HG03025 (cell line): ENCODE results near the gene PAX3.

Experiments used
- ATAC-seq: cut with Tn5 transposase; IDR thresholded peaks from one replicate; pipeline ENCODE4 v1.9.1; 2021; ENCODE audit warnings: mild to moderate bottlenecking, moderate library complexity; ENCODE audit not compliant: unreplicated experiment, low FRiP score

The PAX3 gene

DNA sequence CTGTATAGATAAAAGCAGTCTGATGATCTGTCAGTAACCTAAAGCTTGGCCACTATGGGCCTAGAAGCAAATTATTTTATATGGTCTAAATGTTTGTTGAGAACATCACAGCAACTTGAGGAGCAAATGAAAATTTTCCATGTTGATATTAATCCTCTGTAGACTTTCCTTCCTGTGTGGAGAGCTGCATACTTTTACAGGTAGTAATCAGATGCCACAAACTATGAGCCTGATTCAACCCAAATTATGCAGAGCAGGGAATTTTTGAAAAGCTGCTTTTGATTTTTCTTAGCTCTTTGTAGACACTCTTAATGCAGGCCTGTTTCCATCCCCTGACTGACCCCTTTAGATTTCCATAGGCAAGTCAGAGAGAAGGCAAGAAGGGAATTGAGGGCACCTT is 17.3 kb downstream of the PAX3 start:
- no peak for ATAC-seq

DNA sequence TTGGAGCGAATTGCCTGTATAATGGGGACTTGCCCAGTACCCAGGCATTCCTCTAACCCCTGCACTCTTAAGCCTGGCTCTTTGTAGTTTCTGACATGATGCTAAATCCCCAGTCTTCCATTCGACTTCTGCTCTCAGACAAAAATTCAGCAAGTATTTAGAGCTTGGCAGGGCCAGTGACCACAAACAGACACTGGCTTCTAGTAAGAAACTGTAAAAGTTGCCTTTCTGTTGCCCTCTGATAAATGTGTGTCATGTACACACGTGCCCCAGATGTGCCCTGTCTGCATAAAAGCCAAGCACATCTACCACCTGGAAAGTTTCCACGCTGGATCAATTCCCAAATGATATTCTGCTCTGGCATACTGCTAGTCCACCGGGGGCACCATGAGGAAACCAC is 18.0 kb downstream of the PAX3 start:
- no peak for ATAC-seq

DNA sequence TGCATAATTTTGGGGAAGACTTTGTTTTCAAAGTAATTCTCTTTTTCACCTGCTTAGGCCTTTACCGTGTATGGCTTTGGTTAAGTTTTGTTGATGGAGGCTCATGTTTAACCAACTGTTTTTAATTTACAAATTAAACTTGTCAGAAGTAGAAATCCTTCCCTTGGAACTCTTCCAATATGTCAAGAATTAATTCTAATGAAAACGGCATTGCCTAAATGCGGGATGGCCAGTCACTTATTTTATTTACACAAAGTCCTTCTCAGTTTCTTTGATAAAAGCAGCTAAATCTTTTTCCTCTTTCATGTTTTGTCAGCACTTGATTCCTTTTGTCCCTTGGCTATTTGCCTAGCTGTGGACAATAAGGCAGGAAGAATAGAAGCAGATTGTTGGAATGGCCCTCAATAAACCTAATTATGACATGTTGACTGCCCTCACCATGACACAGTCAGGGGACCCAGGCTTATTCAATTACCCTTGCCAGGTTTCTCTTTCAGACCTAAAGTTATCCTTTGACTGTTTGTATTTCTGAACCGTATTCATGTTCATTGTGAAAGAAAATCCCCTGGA is 26.3 kb downstream of the PAX3 start:
- no peak for ATAC-seq

DNA sequence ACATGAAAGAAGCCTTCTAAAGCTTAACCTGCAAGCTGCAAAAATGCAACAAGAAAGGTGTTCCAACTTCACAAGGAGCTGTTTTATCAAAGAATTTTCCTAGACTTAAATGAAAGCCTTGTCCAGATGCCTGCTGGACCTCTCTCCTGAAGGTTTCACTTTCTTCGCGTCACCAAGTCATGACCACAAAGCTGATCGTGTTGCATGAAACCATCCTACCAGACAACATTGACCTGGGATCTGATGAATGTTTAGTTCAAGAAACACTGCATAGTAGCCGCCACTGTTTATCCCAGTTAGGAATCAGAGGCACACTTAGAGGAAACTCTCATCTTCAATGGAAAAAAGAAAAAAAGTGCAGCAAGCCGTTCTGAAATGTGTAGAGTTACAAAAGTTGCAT is 26.9 kb downstream of the PAX3 start:
- no peak for ATAC-seq

DNA sequence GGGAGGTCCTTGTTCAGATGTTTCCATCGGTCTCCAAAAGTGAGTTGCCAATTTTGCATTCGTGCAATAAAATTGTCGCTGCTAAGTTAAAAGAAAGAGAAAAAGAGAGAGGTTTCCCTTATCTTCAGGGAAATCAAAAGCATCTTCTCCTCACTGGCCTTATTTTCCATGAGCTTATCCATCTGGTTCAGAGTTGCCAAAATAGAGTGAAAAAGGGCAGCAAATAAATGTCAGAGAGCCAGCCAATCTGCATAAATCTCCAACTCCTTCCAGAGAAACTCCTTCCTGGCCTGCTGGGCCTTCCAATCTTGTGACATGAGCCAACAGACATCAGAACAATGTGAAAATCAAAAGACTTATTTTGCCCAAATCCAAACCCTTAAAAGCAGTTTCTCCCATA is 28.4 kb downstream of the PAX3 start:
- no peak for ATAC-seq

DNA sequence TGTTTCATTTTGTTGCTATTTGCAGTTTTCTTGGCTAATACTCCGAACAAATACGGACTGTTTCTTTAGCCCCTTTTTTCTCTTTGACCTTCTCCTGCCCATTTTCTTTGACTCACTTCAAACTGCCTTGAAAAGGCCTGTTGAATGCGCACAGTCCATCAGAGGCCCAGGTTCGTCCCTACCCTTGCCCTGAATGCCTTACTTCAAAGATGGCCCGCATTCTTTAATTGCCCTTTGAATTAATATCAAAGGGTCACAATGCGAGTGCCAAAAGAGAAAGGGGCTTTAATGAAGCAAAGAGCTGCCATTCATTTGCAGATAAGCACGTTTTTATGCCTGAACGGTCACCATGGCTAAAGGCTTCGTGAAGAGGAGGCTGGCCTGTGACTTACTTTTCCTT is 29.7 kb downstream of the PAX3 start:
- no peak for ATAC-seq

DNA sequence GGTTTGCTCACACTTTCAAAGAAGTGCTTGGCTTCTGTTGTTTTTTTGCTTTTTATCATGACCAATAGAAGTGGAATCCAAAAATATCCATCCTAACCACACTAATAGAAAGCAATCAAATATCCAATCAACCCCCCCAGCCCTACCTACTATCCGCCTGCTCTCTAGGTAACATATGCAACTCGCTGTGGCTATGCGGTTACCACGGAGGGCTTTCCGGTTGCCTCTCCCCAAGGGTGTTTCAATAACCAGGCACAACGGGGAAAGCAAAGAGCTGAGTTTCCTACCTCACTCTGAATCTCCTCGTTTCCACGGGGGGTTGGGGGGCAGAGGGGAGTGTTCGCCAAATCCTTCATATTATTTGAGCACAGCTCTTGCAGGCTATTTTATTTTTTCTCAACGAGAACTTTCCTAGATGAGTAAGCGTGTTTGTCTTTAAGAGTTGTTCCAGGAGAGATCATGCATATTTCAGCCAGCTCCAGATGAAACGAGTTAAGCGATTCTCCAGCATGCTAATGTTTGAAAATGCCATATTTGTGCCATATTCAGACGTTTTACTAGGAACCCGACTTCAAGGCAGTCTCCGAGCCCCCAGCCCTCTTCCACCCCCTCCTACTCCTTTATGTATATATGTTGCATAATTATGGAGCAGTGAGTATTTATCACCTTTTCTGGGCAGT is 30.3 kb downstream of the PAX3 start:
- ATAC-seq = no peak

DNA sequence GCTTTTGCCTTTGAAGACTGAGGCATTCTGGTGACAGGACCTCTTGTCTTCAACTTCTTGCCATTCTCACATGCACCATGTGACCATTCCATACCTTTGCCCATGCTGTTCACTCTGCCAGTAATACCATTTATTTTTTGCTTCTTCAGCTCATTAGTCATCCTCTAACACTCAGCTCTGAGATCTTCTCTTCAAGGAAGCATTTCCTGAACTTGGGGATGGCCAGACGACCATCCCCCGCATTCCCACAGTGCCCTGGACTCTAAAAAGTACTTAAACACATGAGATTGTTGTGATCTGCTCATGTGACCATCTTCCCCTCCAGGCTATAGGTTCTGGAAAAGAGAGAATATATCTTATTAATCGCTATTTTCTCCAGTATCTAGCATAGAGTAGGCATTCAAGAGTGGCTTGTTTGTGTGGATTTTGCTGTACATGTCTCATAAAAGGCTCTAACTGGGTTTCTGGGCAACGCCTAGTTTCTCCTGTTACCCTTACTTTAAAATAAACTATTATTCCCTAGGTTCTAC is 33.9 kb downstream of the PAX3 start:
- no peak for ATAC-seq

DNA sequence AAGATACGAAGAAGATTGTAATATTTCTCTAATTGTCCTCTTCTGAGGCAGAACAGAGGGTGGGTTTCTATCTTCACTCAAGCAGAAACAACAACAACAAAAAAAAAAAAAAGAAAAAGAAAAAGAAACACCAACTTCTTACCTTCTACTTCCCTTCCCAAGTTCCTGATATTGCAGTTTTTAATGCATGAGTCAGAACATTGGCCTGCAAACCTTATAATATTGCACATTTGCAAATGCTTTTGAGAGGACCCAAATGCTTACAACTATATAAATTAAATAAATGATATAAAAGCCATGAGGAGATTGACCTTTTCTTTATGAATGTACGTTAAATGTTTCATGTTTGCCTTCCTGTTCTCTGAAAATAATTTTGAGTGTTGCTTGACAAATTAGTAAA is 37.3 kb downstream of the PAX3 start:
- ATAC-seq = no peak

DNA sequence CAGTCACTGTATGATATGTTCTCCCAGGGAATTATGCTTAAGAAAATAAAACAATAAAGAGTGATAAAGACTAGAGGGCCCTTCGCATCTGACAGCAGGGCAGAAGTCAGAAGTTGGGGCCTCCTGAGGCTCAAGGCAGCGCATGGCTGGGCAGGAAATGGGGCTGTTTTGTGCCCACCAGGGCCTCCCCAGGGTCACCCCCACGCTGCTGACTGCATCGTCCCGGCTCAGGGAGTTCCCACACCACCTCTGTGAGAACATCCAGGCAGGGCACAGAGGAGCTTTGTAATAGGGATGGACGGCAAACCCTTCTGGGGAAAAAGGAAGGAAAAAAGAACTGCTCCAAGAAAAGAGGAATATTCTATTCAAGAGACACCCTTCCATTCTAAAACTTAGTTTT is 41.2 kb downstream of the PAX3 start:
- ATAC-seq = no peak

DNA sequence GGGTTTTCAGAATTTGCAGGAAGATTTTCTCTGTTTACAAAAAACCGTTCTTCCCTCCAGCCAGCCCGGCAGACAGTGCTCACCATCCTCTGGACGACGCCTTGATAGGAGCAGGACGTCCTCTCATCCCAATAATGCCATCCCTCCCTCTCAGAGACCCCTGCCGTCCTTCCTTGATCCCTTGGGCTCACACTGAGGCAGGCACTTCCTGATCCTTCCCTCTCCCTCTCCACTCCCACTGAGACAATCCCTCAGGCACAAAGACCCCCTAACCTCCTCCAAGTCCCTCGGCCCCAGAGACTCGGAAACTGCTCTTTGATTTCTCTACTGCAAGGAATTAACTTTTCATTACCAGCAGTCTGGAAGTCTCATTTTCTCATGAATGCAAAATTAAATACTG is 42.5 kb downstream of the PAX3 start:
- ATAC-seq = no peak

DNA sequence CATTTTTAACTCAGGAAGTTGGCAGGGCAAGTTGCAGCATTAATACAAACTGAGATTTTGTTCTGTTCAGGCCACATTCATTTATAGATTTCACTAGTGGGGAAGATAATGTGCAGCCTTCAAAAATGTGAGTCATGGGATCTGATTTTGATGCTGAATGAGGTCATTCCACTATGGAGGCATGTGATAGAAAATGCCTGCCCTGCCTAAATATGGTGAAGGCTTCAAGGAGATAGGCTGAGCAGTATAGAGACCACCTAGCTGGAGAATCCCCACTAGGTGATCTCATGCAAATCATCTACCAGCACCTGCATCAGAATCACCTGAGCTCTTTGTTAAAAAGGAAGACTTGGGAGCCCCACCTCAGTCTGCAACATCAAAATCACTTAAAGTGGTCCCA is 43.7 kb downstream of the PAX3 start:
- ATAC-seq = no peak

DNA sequence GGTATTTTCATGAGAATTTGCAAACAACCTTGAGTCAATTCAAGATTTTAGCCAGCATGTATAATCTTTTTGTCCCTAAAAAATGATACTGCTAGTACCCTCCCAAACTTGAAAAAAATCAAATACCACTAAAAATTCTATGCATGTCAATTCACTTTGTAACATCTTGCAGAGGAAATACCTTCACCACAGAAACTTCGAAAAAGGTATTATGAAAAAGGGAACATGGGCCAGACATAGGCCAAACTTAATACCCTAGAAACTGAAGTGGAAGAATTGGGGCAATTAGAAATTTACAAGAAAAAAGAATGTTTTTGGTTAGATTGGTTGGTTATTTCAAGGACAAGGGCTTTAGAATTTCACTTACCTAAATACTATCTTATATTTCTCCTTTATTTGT is 48.5 kb downstream of the PAX3 start:
- ATAC-seq = no peak

DNA sequence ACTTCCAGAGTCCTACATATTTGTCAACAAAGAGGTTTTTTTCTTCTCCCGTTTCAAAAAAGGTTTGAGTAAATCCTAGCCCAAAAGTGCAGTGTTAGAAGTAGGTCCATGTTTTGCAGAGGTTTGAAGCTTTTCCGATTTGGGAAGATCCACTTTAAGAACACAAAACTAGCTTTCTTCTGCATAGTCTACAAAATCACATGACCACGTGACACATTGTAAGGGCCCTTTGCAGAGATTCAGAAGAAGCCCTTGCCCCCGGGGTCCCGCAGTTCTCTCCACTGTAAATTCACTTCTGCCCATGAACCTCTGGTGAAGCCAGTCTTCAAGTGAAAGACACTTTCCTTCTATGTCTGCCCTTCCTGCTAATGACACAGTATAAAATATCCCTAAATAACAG is 49.4 kb downstream of the PAX3 start:
- ATAC-seq = no peak

DNA sequence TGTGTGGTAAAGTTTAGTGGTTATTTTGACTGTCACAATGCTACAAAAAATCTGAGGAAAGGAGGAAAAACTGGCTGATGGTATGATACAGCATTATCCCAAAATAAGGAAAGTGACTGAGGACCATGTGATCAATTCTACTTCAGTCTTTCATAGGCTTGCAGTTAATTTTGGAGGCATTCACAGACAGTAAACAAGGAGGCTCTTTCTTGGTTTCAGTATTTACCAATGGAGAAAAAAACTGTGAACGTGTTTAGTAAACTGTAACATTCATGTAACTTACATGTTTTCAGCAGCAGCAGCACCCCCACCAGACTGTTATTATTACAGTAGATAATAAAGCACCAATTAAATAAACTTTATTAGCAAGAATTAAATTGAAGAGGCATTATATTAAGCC is 50.0 kb downstream of the PAX3 start:
- ATAC-seq = no peak

DNA sequence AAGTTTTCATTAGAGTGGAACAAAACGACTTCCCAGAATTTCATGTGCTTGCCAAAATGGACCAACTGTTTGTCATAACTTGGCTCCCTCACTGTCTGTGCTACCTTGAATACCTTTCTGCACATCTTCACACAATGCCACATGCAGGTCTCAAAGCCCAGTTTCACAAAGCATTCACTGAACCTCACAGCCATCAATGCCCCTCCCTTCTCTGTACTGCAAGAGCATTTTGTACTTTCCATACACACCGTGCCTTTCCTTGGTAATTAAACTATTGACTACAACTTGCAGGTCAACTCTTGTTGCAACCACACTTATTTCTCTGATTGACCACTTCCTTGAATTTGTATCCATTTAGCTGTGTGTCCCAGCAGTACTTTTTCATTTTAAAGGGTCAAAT is 50.5 kb downstream of the PAX3 start:
- ATAC-seq = no peak

DNA sequence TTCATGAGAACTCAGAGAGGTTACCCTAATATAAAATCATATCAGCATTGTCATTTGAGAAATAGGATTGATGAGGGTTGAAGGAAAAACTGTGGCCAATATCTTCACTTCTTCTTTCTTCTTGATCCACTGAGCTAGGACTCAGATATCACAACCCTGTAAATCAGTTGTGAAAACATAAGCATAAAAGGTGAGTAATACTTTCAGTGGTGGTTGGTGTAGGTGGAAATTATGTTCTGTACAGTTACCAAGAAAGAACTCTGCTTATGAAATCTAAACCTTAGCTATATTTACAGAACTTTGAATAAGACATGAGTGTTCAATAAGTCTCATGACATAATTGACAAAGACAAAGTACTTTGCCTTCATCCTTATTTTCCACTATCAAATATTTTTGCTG is 56.3 kb downstream of the PAX3 start:
- ATAC-seq = peak; percentile 82

DNA sequence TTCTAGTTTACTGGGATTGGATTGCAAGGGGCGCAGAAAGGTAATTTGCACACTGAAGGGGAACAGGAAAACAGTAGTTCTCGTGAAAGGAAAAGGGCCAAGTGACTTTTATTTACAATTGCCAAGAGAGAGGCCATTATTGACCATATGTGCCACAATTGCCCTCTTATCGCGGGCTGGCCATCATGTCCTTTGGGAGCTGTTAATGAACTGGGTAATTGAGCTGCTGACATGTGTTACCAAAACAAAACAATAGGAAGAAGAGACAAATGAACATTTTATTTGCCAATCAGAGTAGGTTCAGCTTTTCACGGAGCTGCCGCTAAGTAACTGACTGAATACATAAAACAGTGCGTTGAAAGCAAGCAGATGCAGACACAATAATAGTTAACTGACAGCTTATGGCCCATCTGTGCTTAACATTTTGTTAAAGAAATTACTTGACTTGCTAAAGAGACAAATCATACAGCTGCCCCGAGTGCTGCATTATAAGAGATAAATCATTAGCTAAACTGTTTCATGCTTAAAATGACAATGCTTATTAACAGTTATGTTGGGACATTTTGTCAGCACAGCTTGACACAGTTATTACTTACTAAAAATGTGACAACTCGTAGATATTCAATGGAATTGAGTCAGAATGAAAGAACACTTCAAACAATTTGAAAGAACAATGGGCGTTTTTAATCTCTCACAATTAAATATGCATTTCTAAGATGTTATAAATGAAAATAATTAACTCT is 57.5 kb downstream of the PAX3 start:
- ATAC-seq = no peak

DNA sequence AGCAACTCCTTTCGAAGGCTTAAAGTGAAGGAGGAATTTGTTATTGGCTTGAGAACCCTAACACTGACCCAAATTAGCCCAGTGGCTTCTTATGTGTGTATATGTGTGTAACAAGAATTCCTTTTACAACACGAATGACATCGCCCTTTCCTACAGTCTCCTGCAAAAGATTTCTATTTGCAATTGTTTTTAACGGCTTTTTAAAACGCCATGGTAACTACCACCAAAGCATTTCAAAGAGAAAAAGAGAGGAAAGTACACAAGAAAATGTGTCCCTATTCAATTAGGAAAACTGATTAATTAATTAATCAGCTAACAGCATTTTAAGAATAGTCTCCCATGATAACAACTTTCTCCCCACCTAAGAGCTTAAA is 58.1 kb downstream of the PAX3 start:
- no peak for ATAC-seq

DNA sequence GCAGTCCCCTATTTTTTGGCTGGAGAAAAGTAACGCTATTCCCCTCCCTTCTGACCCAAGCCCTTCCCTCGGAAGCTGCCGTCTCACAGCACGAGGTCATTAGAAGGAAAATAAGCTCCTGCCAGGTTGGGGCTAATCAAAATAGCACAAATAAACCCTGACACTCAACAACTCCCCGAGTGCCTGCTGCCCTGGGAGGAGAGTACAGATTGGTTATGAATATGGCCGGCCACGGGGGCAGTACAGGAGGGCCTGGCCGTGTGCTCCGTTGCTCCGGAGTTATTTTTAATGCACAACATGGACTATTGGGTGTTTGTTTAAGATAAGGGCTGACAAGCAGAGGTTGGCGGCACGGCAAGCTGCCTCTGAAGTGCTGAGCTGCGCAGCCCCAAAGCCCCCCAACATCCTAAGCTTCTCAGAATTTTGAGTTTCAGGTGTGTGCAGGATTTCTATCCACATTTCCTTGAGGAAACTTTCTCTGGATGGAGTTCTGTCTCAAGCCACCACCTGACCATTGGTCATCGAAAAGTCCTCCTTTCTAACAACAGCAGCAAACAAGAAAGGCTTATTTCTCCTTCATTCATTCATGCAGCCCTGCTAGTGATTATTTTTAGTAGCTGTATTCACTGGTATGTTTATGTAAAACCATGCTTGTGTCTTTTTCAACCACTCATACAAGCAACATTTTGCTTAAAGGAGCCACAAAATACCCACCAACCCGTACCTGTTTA is 58.7 kb downstream of the PAX3 start:
- ATAC-seq = no peak

DNA sequence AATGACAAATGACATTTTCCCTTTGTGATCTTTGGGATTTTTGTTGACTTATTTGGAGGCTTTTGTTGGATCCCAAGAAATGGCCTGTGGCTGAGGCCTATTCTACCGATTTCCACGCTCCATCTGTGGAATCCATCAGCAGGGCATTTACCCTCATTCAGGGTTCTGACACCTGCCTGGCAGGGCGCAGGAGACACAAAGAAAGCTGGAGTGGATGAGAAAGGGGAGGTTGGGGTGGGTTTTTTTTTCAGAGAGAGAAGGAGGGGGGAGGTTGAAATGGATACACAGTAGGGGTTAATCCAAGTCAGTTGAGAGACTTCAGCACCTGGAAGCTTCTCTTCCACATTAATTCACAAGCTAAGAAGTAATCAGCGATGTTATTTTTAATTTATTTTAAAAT is 59.7 kb downstream of the PAX3 start:
- ATAC-seq = no peak
